Neuronal stem cell (in vitro differentiated cells): ENCODE results near the gene KRTAP4-6.
"Not testable (repeated sequence)": the region's sequence is repeated elsewhere in the genome, so short reads cannot be mapped to it uniquely, and the experiment has no call there.

Source experiments
- DNase-seq: peaks from one replicate; pipeline ENCODE4 v3.0.0-alpha.2; 2013; ENCODE audit warnings: low spot score
- H2AFZ ChIP-seq: one replicate; pipeline ENCODE4 v1.6.1; 2013; ENCODE audit warnings: mild to moderate bottlenecking, low read length, inconsistent platforms
- H2AK5ac ChIP-seq: 2 replicates; pipeline ENCODE4 v1.6.1; 2013; ENCODE audit warnings: low read depth, mild to moderate bottlenecking, inconsistent platforms, low read length, moderate library complexity, mixed read lengths
- H2BK120ac ChIP-seq: 2 replicates; pipeline ENCODE4 v1.6.1; 2013; ENCODE audit warnings: low read depth, mild to moderate bottlenecking, inconsistent platforms, low read length, moderate library complexity, mixed read lengths
- H2BK12ac ChIP-seq: one replicate; pipeline ENCODE4 v1.6.1; 2013; ENCODE audit warnings: low read length, inconsistent platforms
- H2BK15ac ChIP-seq: 2 replicates; pipeline ENCODE4 v1.6.1; 2013; ENCODE audit warnings: mild to moderate bottlenecking, low read length, inconsistent platforms, mixed read lengths
- H2BK5ac ChIP-seq: one replicate; pipeline ENCODE4 v1.6.1; 2013; ENCODE audit warnings: inconsistent platforms, mild to moderate bottlenecking, low read length, moderate library complexity
- H3K14ac ChIP-seq: one replicate; pipeline ENCODE4 v1.6.1; 2013; ENCODE audit warnings: low read length, inconsistent platforms
- H3K18ac ChIP-seq: 2 replicates; pipeline ENCODE4 v1.6.1; 2013; ENCODE audit warnings: low read length, inconsistent platforms
- H3K23ac ChIP-seq: 2 replicates; pipeline ENCODE4 v1.6.1; 2013; ENCODE audit warnings: low read depth, mild to moderate bottlenecking, mixed read lengths, low read length, inconsistent platforms; ENCODE audit not compliant: poor library complexity
- H3K27ac ChIP-seq: replicated peaks from 3 replicates; pipeline ENCODE4 v1.5.1; 2013; ENCODE audit warnings: low read length, inconsistent platforms
- H3K27me3 ChIP-seq, 3 experiments: 2 replicates each; pipeline ENCODE4 v1.6.1; 2013; ENCODE audit warnings: low read length in 3 of 3, mild to moderate bottlenecking in 2 of 3, inconsistent platforms in 1 of 3, low read depth in 1 of 3, mixed read lengths in 1 of 3, moderate library complexity in 1 of 3; ENCODE audit not compliant: control insufficient read depth in 3 of 3, insufficient read depth in 3 of 3
- H3K36me3 ChIP-seq, 2 donors: replicated peaks in 1 of 2; 2 replicates each; pipeline ENCODE4 v1.6.1; 2013; ENCODE audit warnings: low read length in 2 of 2; ENCODE audit not compliant: control insufficient read depth in 2 of 2, insufficient read depth in 2 of 2
- H3K4ac ChIP-seq: 2 replicates; pipeline ENCODE4 v1.6.1; 2013; ENCODE audit warnings: inconsistent platforms, mild to moderate bottlenecking, low read length, moderate library complexity
- H3K4me1 ChIP-seq, 2 donors: 1 replicate in 1 of 2; 2 replicates in 1 of 2; pipeline ENCODE4 v1.6.1; 2013; ENCODE audit warnings: low read length in 2 of 2, low read depth in 1 of 2; ENCODE audit not compliant: control insufficient read depth in 2 of 2, insufficient read depth in 1 of 2
- H3K4me2 ChIP-seq: one replicate; pipeline ENCODE4 v1.6.1; 2013; ENCODE audit warnings: mild to moderate bottlenecking, low read length, inconsistent platforms; ENCODE audit not compliant: insufficient read depth, poor library complexity, severe bottlenecking
- H3K4me3 ChIP-seq, 2 donors: 2 replicates each; pipeline ENCODE4 v1.5.1; 2013; ENCODE audit warnings: low read length in 2 of 2, mild to moderate bottlenecking in 2 of 2, inconsistent platforms in 1 of 2, moderate library complexity in 1 of 2
- H3K79me1 ChIP-seq: one replicate; pipeline ENCODE4 v1.6.1; 2013; ENCODE audit warnings: low read depth, mild to moderate bottlenecking, inconsistent platforms, low read length, moderate library complexity
- H3K9ac ChIP-seq: one replicate; pipeline ENCODE4 v1.6.1; 2013; ENCODE audit warnings: mild to moderate bottlenecking, low read depth, low read length, inconsistent platforms; ENCODE audit not compliant: poor library complexity
- H3K9me3 ChIP-seq, 2 donors: replicated peaks in 1 of 2; 2 replicates each; pipeline versions ENCODE3 to v1.6.1; 2013; ENCODE audit warnings: low read length in 2 of 2, mild to moderate bottlenecking in 2 of 2, inconsistent platforms in 1 of 2, low read depth in 1 of 2, mixed read lengths in 1 of 2, moderate library complexity in 1 of 2; ENCODE audit not compliant: control insufficient read depth in 2 of 2, insufficient read depth in 1 of 2
- H4K8ac ChIP-seq: one replicate; pipeline ENCODE4 v1.6.1; 2013; ENCODE audit warnings: low read depth, mild to moderate bottlenecking, inconsistent platforms, low read length, moderate library complexity
- H4K91ac ChIP-seq: one replicate; pipeline ENCODE4 v1.6.1; 2013; ENCODE audit warnings: low read length, low read depth, mild to moderate bottlenecking, inconsistent platforms; ENCODE audit not compliant: poor library complexity
- WGBS, 2 donors: extraction: QIAGEN DNeasy Blood & Tissue Kit; methylation state at CpG; one replicate each; pipeline ENCODE4 v1.1.7; 2013; ENCODE audit warnings: missing lambda C conversion rate in 2 of 2, mixed read lengths in 1 of 2; ENCODE audit not compliant: insufficient read length in 2 of 2, insufficient replicate concordance in 1 of 2; ENCODE audit errors: extremely low coverage in 2 of 2; 5-methylcytosine and 5-hydroxymethylcytosine counted together

Gene KRTAP4-6

GRCh38 chr17:41099682-41100480 lies 40.5 kb downstream of the KRTAP4-6 start:
- not testable (repeated sequence) for H3K4me3 ChIP-seq, H2BK120ac ChIP-seq, H3K27ac ChIP-seq, H3K18ac ChIP-seq, H3K14ac ChIP-seq, H2AK5ac ChIP-seq, H2BK15ac ChIP-seq, H3K4me2 ChIP-seq, DNase-seq, H3K27me3 ChIP-seq, H2BK12ac ChIP-seq, H2BK5ac ChIP-seq, H4K8ac ChIP-seq, H3K36me3 ChIP-seq, H3K23ac ChIP-seq, H3K9ac ChIP-seq, H4K91ac ChIP-seq, H3K9me3 ChIP-seq, H2AFZ ChIP-seq, H3K79me1 ChIP-seq, H3K4ac ChIP-seq, H3K4me1 ChIP-seq
- WGBS, 2 donors: no CpG with 5 or more reads among the region's 7 CpGs

GRCh38 chr17:41098481-41098880 lies 41.9 kb downstream of the KRTAP4-6 start:
- WGBS, 2 donors: no CpG with 5 or more reads among the region's 6 CpGs
- DNase-seq: no peak

GRCh38 chr17:41098042-41098441 lies 42.3 kb downstream of the KRTAP4-6 start, which contains the start of gene KRTAP4-8:
Gene KRTAP4-8, minus strand, starts transcription at chr17:41098142. Its CDS starts 58 bp downstream, at chr17:41098084.
- no peaks in the 10 kb centered on the region for H3K27me3 ChIP-seq
- H3K23ac ChIP-seq: no peak within 1 kb of the TSS
- no peak within 1 kb of the TSS for H4K91ac ChIP-seq
- H4K8ac ChIP-seq: no peak within 1 kb of the TSS
- no peak within 1 kb of the TSS for H3K4me2 ChIP-seq
- H3K36me3 ChIP-seq: no peaks in the 10 kb centered on the region
- no peak within 1 kb of the TSS for H2BK12ac ChIP-seq
- H3K4me3 ChIP-seq: no peak within 1 kb of the TSS
- H3K27ac ChIP-seq: no peak within 1 kb of the TSS
- no CpG with 5 or more reads among the region's 4 CpGs for WGBS, 2 donors
- no peak within 1 kb of the TSS for H3K9ac ChIP-seq
- no peak within 1 kb of the TSS for H3K4ac ChIP-seq
- peaks cover 0 to 3% of the 10 kb centered on the region in 2 donors for H3K9me3 ChIP-seq
- DNase-seq: no peak
- no peaks in the 10 kb centered on the region for H3K79me1 ChIP-seq
- H2BK15ac ChIP-seq: no peak within 1 kb of the TSS
- H3K18ac ChIP-seq: no peak within 1 kb of the TSS
- H2BK5ac ChIP-seq: no peak within 1 kb of the TSS
- H2AFZ ChIP-seq: no peak within 1 kb of the TSS
- no peak within 1 kb of the TSS for H2AK5ac ChIP-seq
- no peak within 1 kb of the TSS for H3K14ac ChIP-seq
- peaks cover 0 to 2% of the 10 kb centered on the region in 2 donors for H3K4me1 ChIP-seq
- no peak within 1 kb of the TSS for H2BK120ac ChIP-seq

More at GRCh38 chr17:41098481-41098880, 41.9 kb downstream of the KRTAP4-6 start:
- Histone ChIP-seq H3K27me3 (no peaks in the 10 kb centered on the region), H3K4me1 (peaks cover 0 to 2% of the 10 kb centered on the region in 2 donors), H2AK5ac (no peak overlapping the region), H3K18ac (no peak overlapping the region), H2BK15ac (no peak overlapping the region), H2BK120ac (no peak overlapping the region), H4K91ac (no peak overlapping the region), H3K9me3 (peaks cover 0 to 3% of the 10 kb centered on the region in 2 donors), H2BK12ac (no peak overlapping the region), H3K27ac (no peak overlapping the region), H3K36me3 (no peaks in the 10 kb centered on the region), H2AFZ (no peak overlapping the region), H3K79me1 (no peaks in the 10 kb centered on the region), H4K8ac (no peak overlapping the region), H3K14ac (no peak overlapping the region), H3K4me3 (no peak overlapping the region), H3K4me2 (no peak overlapping the region), H3K4ac (no peak overlapping the region), H3K9ac (no peak overlapping the region), H2BK5ac (no peak overlapping the region), H3K23ac (no peak overlapping the region)

- Histone ChIP-seq H3K4me2 (no peak overlapping the region), H4K8ac (no peak overlapping the region), H2BK120ac (no peak overlapping the region), H2BK15ac (no peak overlapping the region), H3K9ac (no peak overlapping the region), H3K79me1 (no peaks in the 10 kb centered on the region), H3K4me1 (no peaks in the 10 kb centered on the region), H3K9me3 (peaks cover 0 to 3% of the 10 kb centered on the region in 2 donors), H2BK5ac (no peak overlapping the region), H2AK5ac (no peak overlapping the region), H3K27ac (no peak overlapping the region), H3K23ac (no peak overlapping the region), H3K4me3 (no peak overlapping the region), H3K18ac (no peak overlapping the region), H3K36me3 (no peaks in the 10 kb centered on the region), H3K27me3 (no peaks in the 10 kb centered on the region), H2BK12ac (no peak overlapping the region), H2AFZ (no peak overlapping the region), H3K4ac (no peak overlapping the region), H3K14ac (no peak overlapping the region), H4K91ac (no peak overlapping the region)
- DNase-seq: no peak
- WGBS, 2 donors: no CpG with 5 or more reads among the region's 7 CpGs
Measured at GRCh38 chr17:41096055-41096454, 44.3 kb downstream of the KRTAP4-6 start.
